H9 (cell line): ENCODE data around the gene SPTBN5. TPM values are rescaled to one million over a fixed set of nuclear protein-coding genes. Genes with fewer than 3 reads are reported as not detected.

Experiments used
- DNase-seq: peaks from one replicate; pipeline ENCODE4 v3.0.0-alpha.2; 2017
- H2AFZ ChIP-seq: one replicate; pipeline ENCODE4 v1.6.1; 2013; ENCODE audit warnings: mild to moderate bottlenecking, low read length, control low read depth, moderate library complexity
- H2AK5ac ChIP-seq: 2 replicates; pipeline ENCODE4 v1.6.1; 2013; ENCODE audit warnings: low read length, control low read depth, mixed read lengths; ENCODE audit not compliant: insufficient read length
- H2BK120ac ChIP-seq: one replicate; pipeline ENCODE4 v1.6.1; 2013; ENCODE audit warnings: low read depth, mild to moderate bottlenecking, low read length, control low read depth, inconsistent platforms; ENCODE audit not compliant: poor library complexity, severe bottlenecking
- H2BK12ac ChIP-seq: 2 replicates; pipeline ENCODE4 v1.6.1; 2013; ENCODE audit warnings: low read length, control low read depth, mixed read lengths, low read depth; ENCODE audit not compliant: insufficient read length
- H2BK15ac ChIP-seq: 2 replicates; pipeline ENCODE4 v1.6.1; 2013; ENCODE audit warnings: low read depth, low read length, control low read depth
- H2BK20ac ChIP-seq: one replicate; pipeline ENCODE4 v1.6.1; 2013; ENCODE audit warnings: low read depth, mild to moderate bottlenecking, low read length, control low read depth, inconsistent platforms; ENCODE audit not compliant: poor library complexity, severe bottlenecking
- H2BK5ac ChIP-seq: 2 replicates; pipeline ENCODE4 v1.6.1; 2013; ENCODE audit warnings: low read length, control low read depth, mixed read lengths; ENCODE audit not compliant: insufficient read length
- H3K14ac ChIP-seq: 2 replicates; pipeline ENCODE4 v1.6.1; 2013; ENCODE audit warnings: low read length, control low read depth; ENCODE audit not compliant: insufficient read depth
- H3K18ac ChIP-seq: 2 replicates; pipeline ENCODE4 v1.6.1; 2013; ENCODE audit warnings: low read depth, mild to moderate bottlenecking, mixed read lengths, low read length, control low read depth; ENCODE audit not compliant: insufficient read length
- H3K23ac ChIP-seq: 2 replicates; pipeline ENCODE4 v1.6.1; 2013; ENCODE audit warnings: low read length, control low read depth, mixed read lengths, low read depth; ENCODE audit not compliant: insufficient read length
- H3K23me2 ChIP-seq: 2 replicates; pipeline ENCODE4 v1.6.1; 2013; ENCODE audit warnings: low read depth, mild to moderate bottlenecking, mixed read lengths, low read length, control low read depth; ENCODE audit not compliant: insufficient read length, poor library complexity, severe bottlenecking
- H3K27ac ChIP-seq: 2 replicates; pipeline ENCODE4 v1.5.1; 2013; ENCODE audit warnings: low read length, control low read depth, mixed read lengths, low read depth; ENCODE audit not compliant: insufficient read length
- H3K27me3 ChIP-seq: 2 replicates; pipeline ENCODE4 v1.6.1; 2013; ENCODE audit warnings: low read length, control low read depth, inconsistent platforms; ENCODE audit not compliant: insufficient read depth
- H3K4ac ChIP-seq: 2 replicates; pipeline ENCODE4 v1.6.1; 2013; ENCODE audit warnings: low read depth, mild to moderate bottlenecking, control low read depth, inconsistent platforms, low read length, moderate library complexity
- H3K4me1 ChIP-seq: 2 replicates; pipeline ENCODE4 v1.6.1; 2013; ENCODE audit warnings: low read length, control low read depth, inconsistent platforms; ENCODE audit not compliant: insufficient read depth
- H3K4me2 ChIP-seq: 2 replicates; pipeline ENCODE4 v1.6.1; 2013; ENCODE audit warnings: low read length, control low read depth, mixed read lengths; ENCODE audit not compliant: insufficient read length, insufficient read depth
- H3K56ac ChIP-seq: 2 replicates; pipeline ENCODE4 v1.6.1; 2013; ENCODE audit warnings: low read depth, mild to moderate bottlenecking, mixed read lengths, low read length, control low read depth; ENCODE audit not compliant: insufficient read length
- H3K79me1 ChIP-seq: 2 replicates; pipeline ENCODE4 v1.6.1; 2013; ENCODE audit warnings: low read depth, mild to moderate bottlenecking, moderate library complexity, low read length, control low read depth, inconsistent platforms; ENCODE audit not compliant: insufficient read depth, poor library complexity, severe bottlenecking
- H3K79me2 ChIP-seq: 2 replicates; pipeline ENCODE4 v1.6.1; 2013; ENCODE audit warnings: low read length, control low read depth, inconsistent platforms; ENCODE audit not compliant: insufficient read depth
- H3K9ac ChIP-seq: 2 replicates; pipeline ENCODE4 v1.6.1; 2013; ENCODE audit warnings: low read length, control low read depth, mixed read lengths; ENCODE audit not compliant: insufficient read length; ENCODE audit errors: extremely low read depth
- H3K9me3 ChIP-seq: one replicate; pipeline ENCODE4 v1.6.1; 2013; ENCODE audit warnings: low read depth, low read length, inconsistent platforms; ENCODE audit not compliant: control insufficient read depth
- H3T11ph ChIP-seq: one replicate; pipeline ENCODE4 v1.6.1; 2013; ENCODE audit warnings: mild to moderate bottlenecking, low read length, control low read depth, inconsistent platforms
- H4K20me1 ChIP-seq: one replicate; pipeline ENCODE4 v1.6.1; 2013; ENCODE audit not compliant: control insufficient read depth, insufficient read length, insufficient read depth
- H4K5ac ChIP-seq: 2 replicates; pipeline ENCODE4 v1.6.1; 2013; ENCODE audit warnings: low read depth, mild to moderate bottlenecking, mixed read lengths, low read length, control low read depth; ENCODE audit not compliant: insufficient read length
- H4K8ac ChIP-seq: replicated peaks from 2 replicates; pipeline ENCODE4 v1.6.1; 2013; ENCODE audit warnings: low read length, control low read depth, mixed read lengths, low read depth; ENCODE audit not compliant: insufficient read length
- H4K91ac ChIP-seq: 2 replicates; pipeline ENCODE4 v1.6.1; 2013; ENCODE audit warnings: low read depth, mild to moderate bottlenecking, moderate library complexity, mixed read lengths, low read length, control low read depth; ENCODE audit not compliant: insufficient read length
- H3K27ac Mint-ChIP-seq, 3 experiments: 2 replicates in 2 of 3; 3 replicates in 1 of 3; pipeline ENCODE4 v1.8.0; 2020 to 2021; ENCODE audit warnings: mixed read lengths in 3 of 3, mild to moderate bottlenecking in 1 of 3, moderate library complexity in 1 of 3
- H3K27me3 Mint-ChIP-seq: 2 replicates; pipeline ENCODE4 v1.8.0; 2021; ENCODE audit warnings: low read depth, mild to moderate bottlenecking, moderate library complexity, mixed read lengths
- H3K36me3 Mint-ChIP-seq, 3 experiments: 2 replicates in 2 of 3; 3 replicates in 1 of 3; pipeline ENCODE4 v1.8.0; 2020 to 2021; ENCODE audit warnings: low read depth in 3 of 3, mixed read lengths in 3 of 3; ENCODE audit not compliant: insufficient read depth in 1 of 3
- H3K4me1 Mint-ChIP-seq, 2 experiments: 2 replicates each; pipeline ENCODE4 v1.8.0; 2020; ENCODE audit warnings: mixed read lengths in 2 of 2
- H3K4me3 Mint-ChIP-seq, 2 experiments: 2 replicates in 1 of 2; 3 replicates in 1 of 2; pipeline ENCODE4 v1.8.0; 2020 to 2021; ENCODE audit warnings: mild to moderate bottlenecking in 2 of 2, mixed read lengths in 2 of 2, moderate library complexity in 1 of 2
- H3K9me3 Mint-ChIP-seq, 2 experiments: 2 replicates in 1 of 2; 3 replicates in 1 of 2; pipeline ENCODE4 v1.8.0; 2020; ENCODE audit warnings: mild to moderate bottlenecking in 2 of 2, mixed read lengths in 2 of 2, moderate library complexity in 1 of 2
- CTCF ChIP-seq: fragments of 200-600 bp; sonication (generic); conservative IDR thresholded peaks from 3 replicates; pipeline ENCODE4 v1.8.0; 2021; ENCODE audit warnings: antibody characterized with exemption, mild to moderate bottlenecking
- WGBS: extraction: QIAGEN DNeasy Blood & Tissue Kit; methylation state at CpG from one replicate; pipeline ENCODE4 v1.1.7; 2013; ENCODE audit warnings: missing lambda C conversion rate, low lambda C conversion rate, mixed read lengths; ENCODE audit not compliant: insufficient read length; ENCODE audit errors: extremely low coverage; 5-methylcytosine and 5-hydroxymethylcytosine counted together
- total RNA-seq: library from RNA; stranded (reverse); gene quantifications from 2 replicates; pipeline ENCODE4 v1.2.1, GENCODE V29; 2021

SPTBN5 gene
- total RNA-seq, 1 experiment from 2014 or later = 0.90 TPM

GRCh38 chr15:41881086-41881485 lies 12.8 kb downstream of the SPTBN5 start:
- H3K9ac ChIP-seq = no peak overlapping the region
- H4K8ac ChIP-seq = no peak overlapping the region
- H3K4me3 Mint-ChIP-seq = peak overlapping the region in 1 of 2 experiments; percentile 28; a peak in 3 of 5 replicates
- H3K9me3 Mint-ChIP-seq = no peaks in the 10 kb centered on the region; a peak in 1 of 5 replicates
- H3K27me3 ChIP-seq = peaks cover 7% of the 10 kb centered on the region; the same call in 1 of the 2 replicates
- H3K18ac ChIP-seq = no peak overlapping the region
- peaks cover 3% of the 10 kb centered on the region for H3K23me2 ChIP-seq
- no peak overlapping the region for H3K23ac ChIP-seq
- H2AK5ac ChIP-seq = no peak overlapping the region
- no peak overlapping the region for H2BK120ac ChIP-seq
- no peaks in the 10 kb centered on the region for H3K4me1 ChIP-seq
- no peak overlapping the region for H2BK12ac ChIP-seq
- no peak overlapping the region for H4K91ac ChIP-seq
- no peaks in the 10 kb centered on the region for H3K9me3 ChIP-seq
- H2BK5ac ChIP-seq = no peak overlapping the region
- no peak overlapping the region for H2BK20ac ChIP-seq
- no peaks in the 10 kb centered on the region for H3K79me2 ChIP-seq
- H3K79me1 ChIP-seq = no peaks in the 10 kb centered on the region
- no peak overlapping the region for H2AFZ ChIP-seq
- no peak overlapping the region for H3K4me2 ChIP-seq
- no peak overlapping the region for H3K4ac ChIP-seq
- no peak overlapping the region for H3K27ac ChIP-seq
- TF ChIP-seq CTCF = no peak
- no peak overlapping the region for H3K56ac ChIP-seq
- no peak for DNase-seq
- no peak overlapping the region for H3K14ac ChIP-seq
- H3K27me3 Mint-ChIP-seq = peaks cover 47% of the 10 kb centered on the region
- no CpG with 5 or more reads among the region's 8 CpGs for WGBS
- peak overlapping the region in 1 of 3 experiments; percentile 20; a peak in 1 of 7 replicates for H3K27ac Mint-ChIP-seq
- no peak overlapping the region for H3T11ph ChIP-seq
- H4K5ac ChIP-seq = no peak overlapping the region
- H3K36me3 Mint-ChIP-seq = peaks cover 0 to 1% (median 0%) of the 10 kb centered on the region in 3 experiments; a peak in 2 of 7 replicates
- H2BK15ac ChIP-seq = no peak overlapping the region
- H4K20me1 ChIP-seq = no peaks in the 10 kb centered on the region
- peaks cover 4 to 10% of the 10 kb centered on the region in 2 experiments for H3K4me1 Mint-ChIP-seq
